HepG2 (cell line): ENCODE data around the gene ZFR2.

Experiments used
- FOXJ3 ChIP-seq: sonication (generic); formaldehyde crosslinking; IDR thresholded peaks from 2 replicates; pipeline ENCODE4 v1.4.0; 2020; ENCODE audit warnings: missing genetic modification reagents, mild to moderate bottlenecking, borderline replicate concordance
- GLI4 ChIP-seq: sonication (generic); formaldehyde crosslinking; IDR thresholded peaks from 2 replicates; pipeline ENCODE4 v1.5.1; 2020; ENCODE audit warnings: missing genetic modification reagents, mild to moderate bottlenecking, moderate library complexity, borderline replicate concordance
- ZNF138 ChIP-seq: sonication (generic); formaldehyde crosslinking; IDR thresholded peaks from 2 replicates; pipeline ENCODE4 v1.5.0; 2020; ENCODE audit warnings: mild to moderate bottlenecking, low read depth, missing genetic modification reagents
- ZNF274 ChIP-seq: sonication (generic); formaldehyde crosslinking; IDR thresholded peaks from 2 replicates; pipeline ENCODE4 v1.5.1; 2020; ENCODE audit warnings: mild to moderate bottlenecking, missing genetic modification reagents
- ZNF383 ChIP-seq: sonication (generic); formaldehyde crosslinking; IDR thresholded peaks from 2 replicates; pipeline ENCODE4 v1.4.0; 2020; ENCODE audit warnings: missing genetic modification reagents, mild to moderate bottlenecking, borderline replicate concordance
- ZNF598 ChIP-seq: sonication (generic); formaldehyde crosslinking; IDR thresholded peaks from 2 replicates; pipeline ENCODE4 v1.5.1; 2020; ENCODE audit warnings: mild to moderate bottlenecking, missing genetic modification reagents, borderline replicate concordance
- ZNF878 ChIP-seq: sonication (generic); formaldehyde crosslinking; IDR thresholded peaks from 2 replicates; pipeline ENCODE4 v1.8.1; 2023; ENCODE audit warnings: mild to moderate bottlenecking, missing genetic modification reagents, moderate library complexity
- TF ChIP-seq, protein P1 (sequence below): sonication (generic); formaldehyde crosslinking; IDR thresholded peaks from 2 replicates; pipeline ENCODE4 v1.4.0; 2020; ENCODE audit warnings: missing genetic modification reagents
- TF ChIP-seq, protein P2 (sequence below): sonication (generic); formaldehyde crosslinking; IDR thresholded peaks from 2 replicates; pipeline ENCODE4 v1.4.0; 2020; ENCODE audit warnings: missing genetic modification reagents, mild to moderate bottlenecking, borderline replicate concordance
- TF ChIP-seq, protein P3 (sequence below), 2 experiments: sonication (generic) in 1 of 2; formaldehyde crosslinking in 1 of 2; IDR thresholded peaks; 2 replicates each; pipeline versions ENCODE4 v1.5.1 to v1.6.1; 2011 to 2020; ENCODE audit warnings: borderline replicate concordance in 1 of 2, low read depth in 1 of 2, low read length in 1 of 2, mild to moderate bottlenecking in 1 of 2, missing genetic modification reagents in 1 of 2, moderate library complexity in 1 of 2

DNA sequence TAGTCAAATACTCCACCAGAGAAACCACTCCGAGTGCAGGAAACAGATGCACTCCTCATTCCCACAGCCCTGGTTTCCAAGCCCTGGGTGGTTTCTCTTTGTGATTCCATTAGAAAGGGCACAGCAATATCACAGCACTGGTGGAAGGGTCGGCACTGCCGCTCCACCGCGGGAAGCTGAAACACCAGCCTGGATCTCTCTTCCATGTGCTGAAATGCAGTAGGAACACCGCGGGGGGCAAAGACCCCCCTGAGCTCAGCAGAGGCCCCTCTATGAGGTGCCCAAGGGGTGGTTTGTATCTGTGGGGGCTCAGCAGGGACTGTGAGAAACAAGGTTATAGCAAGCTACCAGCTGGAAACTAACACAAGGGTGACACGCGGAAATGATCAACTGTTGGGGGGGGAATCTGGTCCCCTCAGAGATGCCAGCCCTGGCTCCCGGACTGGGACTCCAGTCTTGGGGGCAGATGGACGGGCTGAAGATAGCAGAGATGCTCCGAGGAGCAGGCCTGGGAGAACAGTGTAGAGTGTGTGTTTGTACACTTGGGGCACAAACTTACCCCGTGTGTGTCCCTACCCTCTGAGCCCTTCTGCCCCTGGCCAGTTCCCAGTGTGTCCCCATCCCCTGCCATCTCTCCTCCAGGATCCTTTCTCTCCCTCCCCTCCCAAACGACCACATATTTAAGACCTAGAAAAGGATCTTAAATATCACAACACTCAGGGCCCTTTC is 1.8 kb downstream of the ZFR2 start:
- TF ChIP-seq ZNF383 (CRISPR knock-in tag) (no peak), ZNF878 (no peak), ZNF138 (CRISPR knock-in tag) (no peak), GLI4 (CRISPR knock-in tag) (no peak), ZNF598 (no peak), ZNF274 (CRISPR knock-in tag) (no peak), FOXJ3 (no peak)
- TF ChIP-seq, protein P1, sequence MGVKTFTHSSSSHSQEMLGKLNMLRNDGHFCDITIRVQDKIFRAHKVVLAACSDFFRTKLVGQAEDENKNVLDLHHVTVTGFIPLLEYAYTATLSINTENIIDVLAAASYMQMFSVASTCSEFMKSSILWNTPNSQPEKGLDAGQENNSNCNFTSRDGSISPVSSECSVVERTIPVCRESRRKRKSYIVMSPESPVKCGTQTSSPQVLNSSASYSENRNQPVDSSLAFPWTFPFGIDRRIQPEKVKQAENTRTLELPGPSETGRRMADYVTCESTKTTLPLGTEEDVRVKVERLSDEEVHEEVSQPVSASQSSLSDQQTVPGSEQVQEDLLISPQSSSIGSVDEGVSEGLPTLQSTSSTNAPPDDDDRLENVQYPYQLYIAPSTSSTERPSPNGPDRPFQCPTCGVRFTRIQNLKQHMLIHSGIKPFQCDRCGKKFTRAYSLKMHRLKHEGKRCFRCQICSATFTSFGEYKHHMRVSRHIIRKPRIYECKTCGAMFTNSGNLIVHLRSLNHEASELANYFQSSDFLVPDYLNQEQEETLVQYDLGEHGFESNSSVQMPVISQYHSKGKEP (CRISPR knock-in tag), result no peak
- TF ChIP-seq, protein P2, sequence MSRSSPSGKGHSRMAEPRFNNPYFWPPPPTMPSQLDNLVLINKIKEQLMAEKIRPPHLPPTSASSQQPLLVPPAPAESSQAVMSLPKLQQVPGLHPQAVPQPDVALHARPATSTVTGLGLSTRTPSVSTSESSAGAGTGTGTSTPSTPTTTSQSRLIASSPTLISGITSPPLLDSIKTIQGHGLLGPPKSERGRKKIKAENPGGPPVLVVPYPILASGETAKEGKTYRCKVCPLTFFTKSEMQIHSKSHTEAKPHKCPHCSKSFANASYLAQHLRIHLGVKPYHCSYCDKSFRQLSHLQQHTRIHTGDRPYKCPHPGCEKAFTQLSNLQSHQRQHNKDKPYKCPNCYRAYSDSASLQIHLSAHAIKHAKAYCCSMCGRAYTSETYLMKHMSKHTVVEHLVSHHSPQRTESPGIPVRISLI (CRISPR knock-in tag), result no peak
- TF ChIP-seq, protein P3, sequence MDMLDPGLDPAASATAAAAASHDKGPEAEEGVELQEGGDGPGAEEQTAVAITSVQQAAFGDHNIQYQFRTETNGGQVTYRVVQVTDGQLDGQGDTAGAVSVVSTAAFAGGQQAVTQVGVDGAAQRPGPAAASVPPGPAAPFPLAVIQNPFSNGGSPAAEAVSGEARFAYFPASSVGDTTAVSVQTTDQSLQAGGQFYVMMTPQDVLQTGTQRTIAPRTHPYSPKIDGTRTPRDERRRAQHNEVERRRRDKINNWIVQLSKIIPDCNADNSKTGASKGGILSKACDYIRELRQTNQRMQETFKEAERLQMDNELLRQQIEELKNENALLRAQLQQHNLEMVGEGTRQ (IDR thresholded peaks at IDR 0.05; ENCODE audit: low read depth, low read length), result no peak
- TF ChIP-seq, protein P3 (CRISPR knock-in tag; IDR thresholded peaks at IDR 0.05; ENCODE audit: borderline replicate concordance), result no peak
